ENCODE measurements around the gene OR2A12.
"Not testable (repeated sequence)": the region's sequence is repeated elsewhere in the genome, so short reads cannot be mapped to it uniquely, and the experiment has no call there.

OR2A12 gene

DNA sequence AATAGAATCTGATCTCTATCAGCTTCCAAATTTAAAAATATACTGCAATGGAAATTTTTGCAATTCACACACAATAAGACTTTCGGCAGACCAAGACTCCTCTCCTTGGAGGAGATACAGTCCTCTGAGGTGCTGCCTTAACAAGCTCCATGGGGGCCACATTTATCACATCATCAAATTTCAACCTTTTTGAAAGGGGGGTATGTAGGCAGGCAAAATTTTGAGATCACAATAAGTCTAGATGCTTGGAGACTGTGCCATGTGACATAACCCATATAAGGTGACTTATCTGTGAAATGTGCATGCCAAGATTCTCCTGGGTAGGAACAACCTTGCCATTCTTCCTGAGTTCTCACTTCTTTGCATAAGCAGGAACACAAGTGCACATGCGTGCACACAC, at the start of gene OR2A12:
Gene OR2A12 (plus strand): TSS at position 301 of the 400 bp plus-strand sequence. CDS start 8,830 bp downstream, outside the sequence.
- DNase-seq (ENCODE audit: low read depth) = no peak

DNA sequence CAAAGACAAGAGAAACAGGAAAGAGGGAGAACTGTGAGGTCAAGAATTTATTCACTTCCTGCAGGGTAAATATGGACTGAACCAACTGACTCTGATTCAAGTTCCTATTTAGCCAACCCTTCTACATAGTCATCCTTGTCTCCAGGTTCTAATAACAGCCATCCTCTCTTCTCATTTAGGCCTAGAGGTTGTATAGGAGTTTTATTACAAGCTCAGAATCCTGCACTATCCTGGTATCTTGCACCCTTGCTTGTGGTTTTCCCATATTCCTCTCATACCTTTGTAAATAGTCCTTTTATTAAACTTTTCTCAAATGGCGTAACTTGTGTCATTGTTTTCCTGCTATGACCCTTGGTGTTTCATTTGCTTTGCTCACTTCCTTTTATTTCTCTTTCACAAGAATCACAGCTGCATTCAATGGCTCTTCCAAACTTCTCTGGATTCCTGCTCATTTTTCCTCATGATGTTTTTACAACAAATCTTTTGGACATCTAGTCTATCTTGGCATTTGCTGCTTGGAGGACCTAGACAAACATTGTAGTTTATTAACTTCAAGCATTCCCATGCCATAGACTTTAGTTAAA, 49.7 kb upstream of the OR2A12 start:
- DNase-seq (ENCODE audit: low read depth) = no peak

GRCh38 chr7:144037414-144038035, 48.6 kb upstream of the OR2A12 start:
- no peak for DNase-seq (ENCODE audit: low read depth)

DNA sequence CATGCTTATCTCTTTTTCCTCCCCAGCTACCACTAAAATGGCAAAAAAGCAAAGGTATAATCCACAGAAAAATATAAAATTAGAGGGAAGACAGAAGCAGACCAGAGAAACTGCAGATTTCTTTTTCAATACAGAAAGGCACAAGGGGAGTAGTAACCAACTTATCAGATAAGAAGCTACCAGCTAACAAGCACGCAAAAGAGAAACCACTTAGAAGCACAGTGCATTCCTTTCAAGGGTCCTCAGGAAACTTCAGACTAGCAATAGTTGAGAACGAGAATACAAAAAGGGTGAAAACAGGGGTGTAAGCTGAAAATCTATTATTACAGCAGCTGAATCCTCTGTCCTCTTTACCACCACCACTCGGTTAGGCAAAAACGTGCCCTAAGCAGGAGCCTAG, 47.2 kb upstream of the OR2A12 start:
- DNase-seq (ENCODE audit: low read depth) = no peak

DNA sequence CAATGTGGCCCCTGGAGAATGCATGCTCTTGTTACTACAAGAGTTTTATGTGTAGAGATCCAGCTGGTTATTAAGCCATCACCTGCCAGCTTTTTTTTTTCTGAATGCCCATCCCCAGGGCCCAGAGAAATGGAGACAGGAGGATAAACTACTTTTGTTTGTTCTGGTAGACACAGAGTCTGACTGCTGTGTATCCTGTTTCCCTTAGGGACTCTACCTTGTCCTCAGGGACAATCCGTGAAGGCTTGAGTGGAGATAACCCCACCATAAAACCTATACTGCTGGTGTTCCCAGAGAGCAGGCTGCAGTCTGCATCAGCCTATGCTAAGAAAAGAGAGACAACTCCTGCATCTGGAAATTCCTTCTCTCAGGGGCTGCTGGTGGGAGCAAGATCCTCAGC, 37.4 kb upstream of the OR2A12 start, which contains the start of gene OR2A5:
Gene OR2A5 (plus strand): TSS at position 301 of the 400 bp plus-strand sequence. CDS start 1,454 bp downstream, outside the sequence.
- no peak for DNase-seq (ENCODE audit: low read depth)

GRCh38 chr7:144049491-144049890, 36.6 kb upstream of the OR2A12 start:
- no peak for DNase-seq (ENCODE audit: low read depth)

DNA sequence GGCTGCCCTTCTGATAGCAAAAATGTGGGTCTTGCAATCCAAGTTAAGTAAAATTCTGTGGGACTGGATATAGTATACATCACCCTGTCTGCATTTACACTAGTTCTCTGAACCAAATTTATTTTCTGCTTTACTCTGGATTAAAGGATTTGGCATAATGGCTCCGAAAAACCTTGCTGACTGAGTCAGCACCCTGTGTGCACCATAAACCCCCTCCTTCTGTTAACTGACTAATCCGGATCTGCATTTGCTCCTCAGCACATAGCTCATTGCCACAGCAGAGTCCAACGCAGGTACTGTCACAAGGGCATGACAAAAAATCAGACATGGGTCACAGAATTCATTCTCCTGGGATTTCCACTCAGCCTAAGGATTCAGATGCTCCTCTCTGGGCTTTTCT, 36.0 kb upstream of the OR2A12 start:
- DNase-seq (ENCODE audit: low read depth) = no peak

DNA sequence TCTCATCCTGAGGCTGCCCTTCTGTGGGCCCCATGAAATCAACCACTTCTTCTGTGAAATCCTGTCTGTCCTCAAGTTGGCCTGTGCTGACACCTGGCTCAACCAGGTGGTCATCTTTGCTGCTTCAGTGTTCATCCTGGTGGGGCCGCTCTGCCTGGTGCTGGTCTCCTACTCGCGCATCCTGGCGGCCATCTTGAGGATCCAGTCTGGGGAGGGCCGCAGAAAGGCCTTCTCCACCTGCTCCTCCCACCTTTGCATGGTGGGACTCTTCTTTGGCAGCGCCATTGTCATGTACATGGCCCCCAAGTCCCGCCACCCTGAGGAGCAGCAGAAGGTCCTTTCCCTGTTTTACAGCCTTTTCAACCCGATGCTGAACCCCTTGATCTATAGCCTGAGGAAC, 35.2 kb upstream of the OR2A12 start:
- not testable (repeated sequence) for DNase-seq (ENCODE audit: low read depth)

DNA sequence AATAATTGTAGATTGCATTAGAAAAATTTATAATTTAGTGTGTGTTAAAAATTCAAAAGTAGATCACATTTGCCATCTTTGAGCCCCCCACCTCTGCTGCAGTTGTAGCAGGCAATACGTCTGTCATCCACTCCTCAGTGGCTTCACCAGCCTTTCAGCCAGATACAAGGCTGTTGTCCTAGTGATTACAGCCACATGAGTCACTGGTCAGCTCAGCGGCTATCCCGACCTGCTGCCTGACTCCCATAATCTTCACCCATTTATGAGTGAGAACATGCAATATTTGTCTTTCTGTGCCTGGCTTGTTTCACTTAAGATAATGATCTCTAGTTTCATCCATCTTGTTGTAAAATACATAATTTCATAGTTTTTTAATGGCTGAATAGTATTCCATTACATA, 28.1 kb upstream of the OR2A12 start:
- DNase-seq (ENCODE audit: low read depth) = no peak

- DNase-seq (ENCODE audit: low read depth) = no peak
Observed at GRCh38 chr7:144063710-144064109, 22.4 kb upstream of the OR2A12 start.

DNA sequence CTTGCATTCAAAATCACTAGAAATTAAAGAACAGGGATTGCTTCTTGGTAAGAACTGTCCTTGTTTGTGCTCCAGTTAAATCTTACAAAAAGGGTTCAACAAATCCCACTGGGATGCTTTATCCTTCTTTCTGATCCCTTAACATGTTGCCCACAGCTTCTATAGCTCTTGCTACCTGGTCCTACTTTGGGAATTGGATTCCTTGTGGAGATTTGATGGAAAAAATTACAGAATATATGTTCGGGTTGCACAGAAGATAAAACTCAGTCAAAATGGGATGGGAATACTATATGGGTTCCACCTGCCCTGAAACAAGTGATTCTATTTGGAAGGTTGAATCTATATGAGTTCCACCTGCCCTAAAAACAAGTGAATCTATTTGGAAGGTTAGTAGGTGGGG, 16.6 kb upstream of the OR2A12 start, which contains the start of gene OR2A25:
Gene OR2A25 (plus strand): TSS at position 301 of the 400 bp plus-strand sequence. CDS start 4,409 bp downstream, outside the sequence.
- no peak for DNase-seq (ENCODE audit: low read depth)

GRCh38 chr7:144069953-144070352, 16.1 kb upstream of the OR2A12 start:
- no peak for DNase-seq (ENCODE audit: low read depth)

- DNase-seq (ENCODE audit: low read depth) = no peak
Observed at GRCh38 chr7:144074374-144074773, 11.7 kb upstream of the OR2A12 start.

GRCh38 chr7:144086730-144087129, 652 bp downstream of the OR2A12 start:
- DNase-seq (ENCODE audit: low read depth) = no peak

- no peak for DNase-seq (ENCODE audit: low read depth)
Observed at GRCh38 chr7:144087230-144087629, 1.2 kb downstream of the OR2A12 start.

DNA sequence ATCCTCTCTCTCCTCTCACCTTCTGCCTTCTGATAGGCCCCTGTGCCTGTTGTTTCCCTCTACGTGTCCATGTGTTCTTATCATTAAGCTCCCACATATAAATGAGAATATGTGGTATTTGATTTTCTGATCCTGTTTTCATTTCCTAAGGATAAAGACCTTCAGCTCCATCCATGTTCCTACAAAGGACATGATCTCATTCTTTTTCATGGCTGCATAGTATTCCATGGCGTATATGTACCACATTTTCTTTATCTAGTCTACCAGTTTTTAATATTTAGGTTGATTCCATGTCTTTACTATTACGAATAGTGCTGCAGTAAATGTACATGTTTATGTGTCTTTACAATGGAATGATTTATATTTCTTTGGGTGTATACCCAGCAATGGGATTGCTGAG, 4.6 kb downstream of the OR2A12 start:
- DNase-seq (ENCODE audit: low read depth) = no peak

DNA sequence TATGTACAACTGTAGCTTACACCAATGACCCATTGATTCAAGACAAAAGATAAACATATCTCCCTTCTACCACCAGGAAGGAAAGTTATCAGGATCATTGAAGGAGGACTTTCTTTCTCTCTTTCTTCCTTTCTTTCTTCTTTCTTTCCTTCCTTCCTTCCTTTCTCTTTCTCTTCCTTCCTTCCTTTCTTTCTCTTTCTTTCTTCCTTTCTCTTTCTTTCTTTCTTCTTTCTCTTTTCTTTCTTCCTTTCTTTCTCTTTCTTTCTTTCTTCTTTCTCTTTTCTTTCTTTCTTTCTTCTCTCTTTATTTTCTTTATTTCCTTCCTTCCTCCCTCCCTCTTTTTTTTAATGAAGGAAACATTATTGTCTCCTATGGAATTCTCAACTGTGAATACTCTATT, 12.7 kb downstream of the OR2A12 start:
- DNase-seq (ENCODE audit: low read depth) = no peak

DNA sequence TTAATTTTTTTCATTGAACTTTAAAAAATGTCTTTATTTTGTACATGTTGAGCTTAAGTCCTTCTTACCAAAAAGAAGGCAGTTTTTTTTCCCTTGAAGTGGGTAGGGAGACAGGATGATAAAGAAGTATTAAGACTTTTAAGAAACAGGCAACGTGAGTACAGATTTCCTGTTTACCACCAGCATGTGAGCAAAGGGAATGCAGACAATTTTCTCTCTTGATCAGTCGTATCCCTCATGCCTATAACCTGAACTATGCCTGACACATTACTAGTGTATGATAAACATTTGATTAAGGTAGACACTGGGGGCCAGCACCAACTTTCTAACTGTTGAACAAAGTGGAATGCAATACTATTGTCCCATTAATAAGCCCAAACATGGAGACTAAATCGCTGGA, 14.5 kb downstream of the OR2A12 start:
- no peak for DNase-seq (ENCODE audit: low read depth)

DNA sequence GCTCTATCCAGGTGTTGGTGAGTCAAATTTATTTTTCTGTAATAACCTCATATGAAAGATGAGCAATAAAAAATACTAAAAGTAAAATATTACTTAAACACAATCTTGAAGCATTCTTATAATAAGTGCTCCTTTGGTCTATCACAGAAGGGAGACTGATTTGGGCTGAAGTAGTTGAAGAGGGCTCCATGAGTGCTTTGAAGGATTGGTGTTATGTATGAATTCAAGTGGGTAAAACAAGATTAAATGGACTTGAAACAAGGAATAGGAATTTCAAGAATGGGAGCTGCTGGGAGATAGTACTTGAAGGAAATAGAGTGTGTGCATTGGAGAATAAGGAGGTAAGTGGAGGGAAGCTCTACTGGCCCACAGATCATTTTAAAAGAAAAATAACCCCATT, 16.0 kb downstream of the OR2A12 start:
- no peak for DNase-seq (ENCODE audit: low read depth)

- no peak for DNase-seq (ENCODE audit: low read depth)
Observed at GRCh38 chr7:144105211-144105610, 19.1 kb downstream of the OR2A12 start.

- DNase-seq (ENCODE audit: low read depth) = no peak
Observed at GRCh38 chr7:144109283-144109682, 23.2 kb downstream of the OR2A12 start, which contains the start of gene OR2A2. TSS of gene OR2A2 (plus strand) at chr7:144109583. CDS start at chr7:144109583, 0 bp downstream.

DNA sequence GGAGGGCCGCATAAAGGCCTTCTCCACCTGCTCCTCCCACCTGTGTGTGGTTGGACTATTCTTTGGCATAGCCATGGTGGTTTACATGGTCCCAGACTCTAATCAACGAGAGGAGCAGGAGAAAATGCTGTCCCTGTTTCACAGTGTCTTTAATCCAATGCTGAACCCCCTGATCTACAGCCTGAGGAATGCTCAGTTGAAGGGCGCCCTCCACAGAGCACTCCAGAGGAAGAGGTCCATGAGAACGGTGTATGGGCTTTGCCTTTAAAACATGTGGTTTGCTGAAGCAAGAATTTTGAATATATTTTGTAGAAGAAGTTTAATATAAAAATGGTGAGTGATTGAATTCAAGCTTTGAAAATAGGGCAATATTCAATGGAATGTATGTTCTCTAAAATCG, 24.2 kb downstream of the OR2A12 start:
- DNase-seq (ENCODE audit: low read depth) = no peak

DNA sequence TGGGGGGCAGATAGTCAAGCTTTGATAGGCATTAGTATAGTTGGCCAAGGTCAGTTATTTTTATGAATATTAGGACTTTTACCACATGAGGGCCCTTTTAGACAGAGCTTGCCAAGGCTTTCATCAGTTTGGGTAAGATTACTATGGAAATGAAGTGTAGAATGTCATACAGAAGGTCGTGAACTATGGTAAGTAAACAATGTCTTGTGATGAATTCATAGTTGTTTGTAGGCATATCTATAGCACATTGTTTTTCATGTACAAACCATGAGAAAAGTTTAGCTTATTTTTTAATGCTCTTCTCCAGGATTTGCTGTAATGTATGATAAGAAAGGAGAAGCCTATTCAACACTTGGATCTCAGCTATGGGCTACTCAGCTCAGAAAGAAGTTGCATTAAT, 27.6 kb downstream of the OR2A12 start:
- no peak for DNase-seq (ENCODE audit: low read depth)

DNA sequence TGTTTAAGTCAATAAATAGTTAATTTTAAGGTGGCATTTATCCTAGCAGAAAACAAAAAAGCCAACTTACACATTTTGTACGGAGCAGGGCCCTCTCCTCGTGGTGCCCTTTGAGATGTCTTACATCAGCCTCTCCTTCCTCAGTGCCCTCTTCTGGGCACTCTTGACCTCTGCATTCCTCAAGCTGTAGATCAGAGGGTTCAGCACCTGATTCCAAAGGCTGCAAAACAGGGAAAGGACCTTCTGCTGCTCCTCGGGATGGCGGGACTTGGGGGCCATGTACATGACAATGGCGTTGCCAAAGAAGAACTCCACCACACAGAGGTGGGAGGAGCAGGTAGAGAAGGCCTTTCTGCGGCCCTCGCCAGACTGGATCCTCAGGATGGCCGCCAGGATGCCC, 32.3 kb downstream of the OR2A12 start:
- DNase-seq (ENCODE audit: low read depth) = no peak
